Chondrocyte (in vitro differentiated cells): ENCODE data around the gene AKR7A2. TPM values are rescaled to one million over a fixed set of nuclear protein-coding genes. Genes with fewer than 3 reads are reported as not detected.
"Not testable (repeated sequence)": the region's sequence is repeated elsewhere in the genome, so short reads cannot be mapped to it uniquely, and the experiment has no call there.

Source experiments
- DNase-seq: peaks from one replicate; pipeline ENCODE4 v3.0.0; 2021; ENCODE audit warnings: mixed read lengths, low spot score
- H3K27ac Mint-ChIP-seq: one replicate; pipeline ENCODE4 v1.8.0; 2021; ENCODE audit warnings: mild to moderate bottlenecking, moderate library complexity, mixed read lengths; ENCODE audit not compliant: unreplicated experiment
- H3K27me3 Mint-ChIP-seq: 2 replicates; pipeline ENCODE4 v1.8.0; 2021; ENCODE audit warnings: low read depth, mixed read lengths
- H3K36me3 Mint-ChIP-seq: 2 replicates; pipeline ENCODE4 v1.8.0; 2021; ENCODE audit warnings: low read depth, mixed read lengths
- H3K4me1 Mint-ChIP-seq: 2 replicates; pipeline ENCODE4 v1.8.0; 2021; ENCODE audit warnings: low read depth, mild to moderate bottlenecking, mixed read lengths
- H3K4me3 Mint-ChIP-seq: one replicate; pipeline ENCODE4 v1.8.0; 2021; ENCODE audit warnings: mild to moderate bottlenecking, moderate library complexity, mixed read lengths; ENCODE audit not compliant: unreplicated experiment
- H3K9me3 Mint-ChIP-seq: 2 replicates; pipeline ENCODE4 v1.8.0; 2021; ENCODE audit warnings: low read depth, mixed read lengths
- CTCF ChIP-seq: fragments of 200-600 bp; sonication (generic); IDR thresholded peaks from 2 replicates; pipeline ENCODE4 v1.5.0; 2021; ENCODE audit warnings: antibody characterized with exemption, mild to moderate bottlenecking, moderate library complexity
- total RNA-seq: library from RNA; stranded (reverse); gene quantifications from 3 replicates; pipeline ENCODE4 v1.2.1, GENCODE V29; 2021

The AKR7A2 gene
- total RNA-seq, 1 donor from 2014 or later, result 46.6 TPM

GRCh38 chr1:19262744-19263143, 49.2 kb downstream of the AKR7A2 start:
- no peak overlapping the region for H3K27ac Mint-ChIP-seq
- H3K4me1 Mint-ChIP-seq, result no peaks in the 10 kb centered on the region
- H3K27me3 Mint-ChIP-seq, result no peaks in the 10 kb centered on the region
- no peak overlapping the region for H3K4me3 Mint-ChIP-seq
- H3K9me3 Mint-ChIP-seq, result no peaks in the 10 kb centered on the region
- DNase-seq, result no peak
- peaks cover 5% of the 10 kb centered on the region for H3K36me3 Mint-ChIP-seq
- TF ChIP-seq CTCF, result no peak

- Mint-ChIP-seq H3K27ac (no peak overlapping the region), H3K9me3 (no peaks in the 10 kb centered on the region), H3K4me3 (no peak overlapping the region)
Observed at GRCh38 chr1:19262047-19262446, 49.9 kb downstream of the AKR7A2 start.

GRCh38 chr1:19260211-19261138, 51.5 kb downstream of the AKR7A2 start:
- Mint-ChIP-seq H3K27me3 (no peaks in the 10 kb centered on the region), H3K4me3 (no peak overlapping the region), H3K9me3 (no peaks in the 10 kb centered on the region), H3K4me1 (no peaks in the 10 kb centered on the region), H3K27ac (no peak overlapping the region), H3K36me3 (peaks cover 9% of the 10 kb centered on the region)
- no peak for DNase-seq
- TF ChIP-seq CTCF, result no peak

More at GRCh38 chr1:19262047-19262446, 49.9 kb downstream of the AKR7A2 start:
- Mint-ChIP-seq H3K27me3 (no peaks in the 10 kb centered on the region), H3K36me3 (peaks cover 8% of the 10 kb centered on the region), H3K4me1 (no peaks in the 10 kb centered on the region)
- DNase-seq, result no peak
- no peak for TF ChIP-seq CTCF

- DNase-seq, result no peak
- no peak overlapping the region for H3K4me3 Mint-ChIP-seq
- H3K27me3 Mint-ChIP-seq, result no peaks in the 10 kb centered on the region
- H3K4me1 Mint-ChIP-seq, result peaks cover 5% of the 10 kb centered on the region
- H3K27ac Mint-ChIP-seq, result no peak overlapping the region
- H3K36me3 Mint-ChIP-seq, result peaks cover 9% of the 10 kb centered on the region
- TF ChIP-seq CTCF, result no peak
- no peaks in the 10 kb centered on the region for H3K9me3 Mint-ChIP-seq
Observed at GRCh38 chr1:19258353-19258752, 53.6 kb downstream of the AKR7A2 start.

- peaks cover 9% of the 10 kb centered on the region for H3K36me3 Mint-ChIP-seq
- H3K27ac Mint-ChIP-seq, result no peak overlapping the region
- H3K4me1 Mint-ChIP-seq, result peaks cover 13% of the 10 kb centered on the region
- TF ChIP-seq CTCF, result no peak
- no peak overlapping the region for H3K4me3 Mint-ChIP-seq
- no peaks in the 10 kb centered on the region for H3K27me3 Mint-ChIP-seq
- H3K9me3 Mint-ChIP-seq, result no peaks in the 10 kb centered on the region
- no peak for DNase-seq
Observed at GRCh38 chr1:19257178-19257914, 54.6 kb downstream of the AKR7A2 start.

GRCh38 chr1:19256301-19256700, 55.6 kb downstream of the AKR7A2 start:
- H3K27ac Mint-ChIP-seq, H3K4me3 Mint-ChIP-seq, H3K9me3 Mint-ChIP-seq, DNase-seq, H3K36me3 Mint-ChIP-seq, H3K27me3 Mint-ChIP-seq: not testable (repeated sequence)
- H3K4me1 Mint-ChIP-seq, result peaks cover 16% of the 10 kb centered on the region
